HEK293T (cell line): ENCODE data around the gene PAPPA.

ENCODE experiments used
- ARNT ChIP-seq: fragments of 450-650 bp; IDR thresholded peaks from 2 replicates; pipeline ENCODE4 v1.6.1; 2017; ENCODE audit warnings: mild to moderate bottlenecking
- BHLHE40 ChIP-seq: fragments of 450-650 bp; IDR thresholded peaks from 2 replicates; pipeline ENCODE4 v1.6.1; 2016; ENCODE audit warnings: mild to moderate bottlenecking, moderate library complexity, borderline replicate concordance
- ELF4 ChIP-seq: fragments of 450-650 bp; IDR thresholded peaks from 2 replicates; pipeline ENCODE4 v1.6.1; 2017; ENCODE audit warnings: antibody characterized with exemption
- SP1 ChIP-seq: fragments of 450-650 bp; IDR thresholded peaks from 2 replicates; pipeline ENCODE4 v1.6.1; 2017
- TARDBP ChIP-seq: fragments of 450-650 bp; IDR thresholded peaks from 2 replicates; pipeline ENCODE4 v1.6.1; 2016
- TF ChIP-seq, protein P1 (sequence below): fragments of 450-650 bp; IDR thresholded peaks from 2 replicates; pipeline ENCODE4 v1.6.1; 2016

DNA sequence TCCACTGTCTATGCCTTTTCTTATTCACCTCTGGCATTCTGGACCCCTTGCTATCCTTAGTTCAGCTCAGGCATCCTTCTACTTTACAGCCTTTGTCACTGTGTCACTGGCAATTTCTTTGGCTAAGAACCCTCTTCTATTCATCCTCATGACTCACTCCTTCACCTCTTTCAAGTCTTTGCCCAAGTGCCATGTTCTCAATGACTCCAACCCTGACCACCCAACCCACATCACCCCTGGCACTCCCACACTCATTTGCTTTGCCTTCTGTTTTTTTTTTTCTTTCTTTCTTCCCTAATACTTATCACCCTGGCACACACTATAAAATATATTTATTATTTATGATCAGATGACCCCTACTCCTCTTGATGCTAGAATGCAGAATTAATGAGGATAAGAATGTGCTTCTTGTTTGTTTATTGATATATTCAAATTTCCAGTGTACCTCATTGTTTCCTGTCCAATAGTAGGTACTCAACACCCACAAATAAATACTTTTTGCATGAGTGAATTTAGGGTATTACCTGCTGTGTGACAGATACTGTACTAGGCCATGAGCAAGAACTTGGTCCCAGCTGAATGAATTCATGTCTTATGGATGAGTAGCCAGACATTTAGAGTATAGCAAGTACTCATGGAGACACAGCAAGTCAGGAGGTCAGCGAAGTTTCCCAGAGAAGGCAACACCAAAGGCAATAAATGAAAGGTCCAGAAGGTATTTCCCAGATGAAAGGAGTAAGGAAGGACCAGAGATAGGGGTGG is 236.1 kb downstream of the PAPPA start:
- TF ChIP-seq TARDBP (no peak), ARNT (no peak), BHLHE40 (no peak), SP1 (no peak), ELF4 (no peak)
- TF ChIP-seq, protein P1, sequence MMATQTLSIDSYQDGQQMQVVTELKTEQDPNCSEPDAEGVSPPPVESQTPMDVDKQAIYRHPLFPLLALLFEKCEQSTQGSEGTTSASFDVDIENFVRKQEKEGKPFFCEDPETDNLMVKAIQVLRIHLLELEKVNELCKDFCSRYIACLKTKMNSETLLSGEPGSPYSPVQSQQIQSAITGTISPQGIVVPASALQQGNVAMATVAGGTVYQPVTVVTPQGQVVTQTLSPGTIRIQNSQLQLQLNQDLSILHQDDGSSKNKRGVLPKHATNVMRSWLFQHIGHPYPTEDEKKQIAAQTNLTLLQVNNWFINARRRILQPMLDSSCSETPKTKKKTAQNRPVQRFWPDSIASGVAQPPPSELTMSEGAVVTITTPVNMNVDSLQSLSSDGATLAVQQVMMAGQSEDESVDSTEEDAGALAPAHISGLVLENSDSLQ, result no peak
